Neural progenitor cell (in vitro differentiated cells): ENCODE results near the gene SPTLC1.

Experiments used
- CTCF ChIP-seq: fragments of 200-600 bp; sonication (generic); IDR thresholded peaks from 2 replicates; pipeline ENCODE4 v1.5.1; 2017; ENCODE audit warnings: antibody characterized with exemption, mild to moderate bottlenecking
- EZH2 ChIP-seq: fragments of 200-600 bp; sonication (generic); IDR thresholded peaks from 2 replicates; pipeline ENCODE4 v1.6.1; 2017; ENCODE audit warnings: antibody characterized with exemption, mild to moderate bottlenecking, moderate library complexity

DNA sequence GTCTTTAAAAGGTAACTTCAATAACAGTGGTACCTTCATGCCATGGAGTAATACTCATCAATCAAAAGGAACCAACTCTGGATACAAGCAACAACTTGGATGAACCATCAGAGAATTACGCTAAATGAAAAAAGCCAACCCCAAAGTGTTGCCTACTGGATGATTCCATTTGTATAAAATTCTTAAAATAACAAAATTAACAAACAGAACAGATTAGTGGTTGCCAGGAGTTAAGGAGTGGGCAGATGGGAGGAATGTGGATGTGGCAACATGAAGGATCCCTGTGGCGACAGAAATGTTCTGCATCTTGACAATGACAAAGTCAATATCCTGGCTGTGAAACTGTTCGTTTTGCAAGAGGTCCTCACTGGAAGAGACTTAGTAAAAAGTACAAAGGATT lies 50.5 kb downstream of the SPTLC1 start:
- TF ChIP-seq EZH2: no peak
- no peak for TF ChIP-seq CTCF
